ENCODE measurements around the gene OR4B1. TPM values are rescaled to one million over a fixed set of nuclear protein-coding genes. Genes with fewer than 3 reads are reported as not detected.

OR4B1 gene
- total and polyA plus RNA-seq, 12 donors, result not detected

- Histone ChIP-seq H3K4me1 (no peaks in the 10 kb centered on the region), H3K36me3 (no peaks in the 10 kb centered on the region), H3K27ac (no peak overlapping the region), H3K27me3 (no peaks in the 10 kb centered on the region), H3K9me3 (peaks cover 0 to 3% (median 0%) of the 10 kb centered on the region in 11 donors), H3K4me3 (no peak overlapping the region)
- 73 to 74% methylated on average over 2 of the region's 2 CpGs for WGBS, 2 donors
- TF ChIP-seq CTCF (IDR thresholded peaks at IDR 0.05), result no peak
- intact Hi-C loops (cut with DNase I), result no loop called here
- ATAC-seq, result no peak
- no peak for DNase-seq
Observed at GRCh38 chr11:48261600-48261999, 45.0 kb downstream of the OR4B1 start.

GRCh38 chr11:48263423-48263911, 46.9 kb downstream of the OR4B1 start, which contains the start of gene OR4X1:
Gene OR4X1 (plus strand): TSS chr11:48263861. CDS start chr11:48263861, 0 bp downstream.
- intact Hi-C loops (cut with DNase I), result no loop called here
- no peak within 1 kb of the TSS for H3K4me3 ChIP-seq
- ATAC-seq, result no peak
- no peaks in the 10 kb centered on the region for H3K27me3 ChIP-seq
- H3K9me3 ChIP-seq, result peaks cover 0 to 3% (median 0%) of the 10 kb centered on the region in 11 donors
- TF ChIP-seq CTCF (IDR thresholded peaks at IDR 0.05), result no peak
- H3K36me3 ChIP-seq, result no peaks in the 10 kb centered on the region
- no peak for DNase-seq
- no peaks in the 10 kb centered on the region for H3K4me1 ChIP-seq
- 30 to 33% methylated on average over 3 of the region's 3 CpGs for WGBS, 2 donors
- no peak within 1 kb of the TSS for H3K27ac ChIP-seq

Other genes starting within 250 kb of the OR4B1 start
- 10 to 100 TPM in 2 of 10 donors, 1 to 10 TPM in 8; 5.6 to 22.9 (median 7.5) TPM for gene PTPRJ, start 236.3 kb upstream of the OR4B1 start, total RNA-seq
- gene PTPRJ, start 236.3 kb upstream of the OR4B1 start, polyA plus RNA-seq, result 1 to 10 TPM in 1 of 2 donors, under 1 TPM in 1; 0.78 to 1.5 TPM
- gene OR4X2, start 28.3 kb downstream of the OR4B1 start, total RNA-seq, result not detected
- not detected for gene OR4X2, start 28.3 kb downstream of the OR4B1 start, polyA plus RNA-seq
- not detected for gene OR4X1, start 47.1 kb downstream of the OR4B1 start, total RNA-seq
- not detected for gene OR4X1, start 47.1 kb downstream of the OR4B1 start, polyA plus RNA-seq
- gene OR4S1, start 89.4 kb downstream of the OR4B1 start, total RNA-seq, result not detected
- gene OR4S1, start 89.4 kb downstream of the OR4B1 start, polyA plus RNA-seq, result not detected
- not detected for gene OR4C3, start 108.1 kb downstream of the OR4B1 start, total RNA-seq
- not detected for gene OR4C3, start 108.1 kb downstream of the OR4B1 start, polyA plus RNA-seq
- not detected for gene OR4C5, start 149.7 kb downstream of the OR4B1 start, total RNA-seq
- gene OR4C5, start 149.7 kb downstream of the OR4B1 start, polyA plus RNA-seq, result not detected